ENCODE data around the gene ZBTB7C.

ZBTB7C gene

DNA sequence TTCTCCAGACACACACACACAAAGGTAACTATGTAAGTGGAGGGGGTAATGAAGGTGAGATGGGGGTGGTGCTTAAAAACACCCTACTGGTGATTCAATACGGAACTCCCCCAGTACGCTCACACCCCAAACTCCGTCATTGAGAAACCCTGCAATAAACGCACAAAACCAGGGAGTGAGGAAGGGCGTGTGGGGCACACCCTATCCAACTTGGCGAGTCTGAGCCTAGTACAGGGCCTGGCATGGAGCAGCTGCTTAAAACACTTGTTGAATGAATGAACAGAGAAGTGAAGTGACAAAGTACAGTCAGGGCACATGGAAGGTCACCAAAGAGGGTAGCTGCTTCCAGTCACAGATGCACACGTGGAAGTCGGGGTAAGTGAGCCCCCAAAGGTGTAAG lies 331.9 kb downstream of the ZBTB7C start:
- in situ Hi-C loops (cut with HindIII; ENCODE audit: low sequenced_read_pairs), result no loop called here
- no peak overlapping the region for H3K4me3 ChIP-seq (ENCODE audit: low read depth, low read length)
- no peak for DNase-seq (ENCODE audit: low read depth)
- TF ChIP-seq, protein P1, sequence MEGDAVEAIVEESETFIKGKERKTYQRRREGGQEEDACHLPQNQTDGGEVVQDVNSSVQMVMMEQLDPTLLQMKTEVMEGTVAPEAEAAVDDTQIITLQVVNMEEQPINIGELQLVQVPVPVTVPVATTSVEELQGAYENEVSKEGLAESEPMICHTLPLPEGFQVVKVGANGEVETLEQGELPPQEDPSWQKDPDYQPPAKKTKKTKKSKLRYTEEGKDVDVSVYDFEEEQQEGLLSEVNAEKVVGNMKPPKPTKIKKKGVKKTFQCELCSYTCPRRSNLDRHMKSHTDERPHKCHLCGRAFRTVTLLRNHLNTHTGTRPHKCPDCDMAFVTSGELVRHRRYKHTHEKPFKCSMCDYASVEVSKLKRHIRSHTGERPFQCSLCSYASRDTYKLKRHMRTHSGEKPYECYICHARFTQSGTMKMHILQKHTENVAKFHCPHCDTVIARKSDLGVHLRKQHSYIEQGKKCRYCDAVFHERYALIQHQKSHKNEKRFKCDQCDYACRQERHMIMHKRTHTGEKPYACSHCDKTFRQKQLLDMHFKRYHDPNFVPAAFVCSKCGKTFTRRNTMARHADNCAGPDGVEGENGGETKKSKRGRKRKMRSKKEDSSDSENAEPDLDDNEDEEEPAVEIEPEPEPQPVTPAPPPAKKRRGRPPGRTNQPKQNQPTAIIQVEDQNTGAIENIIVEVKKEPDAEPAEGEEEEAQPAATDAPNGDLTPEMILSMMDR (IDR thresholded peaks at IDR 0.05; ENCODE audit: low read depth, low read length, missing control alignments), result no peak

DNA sequence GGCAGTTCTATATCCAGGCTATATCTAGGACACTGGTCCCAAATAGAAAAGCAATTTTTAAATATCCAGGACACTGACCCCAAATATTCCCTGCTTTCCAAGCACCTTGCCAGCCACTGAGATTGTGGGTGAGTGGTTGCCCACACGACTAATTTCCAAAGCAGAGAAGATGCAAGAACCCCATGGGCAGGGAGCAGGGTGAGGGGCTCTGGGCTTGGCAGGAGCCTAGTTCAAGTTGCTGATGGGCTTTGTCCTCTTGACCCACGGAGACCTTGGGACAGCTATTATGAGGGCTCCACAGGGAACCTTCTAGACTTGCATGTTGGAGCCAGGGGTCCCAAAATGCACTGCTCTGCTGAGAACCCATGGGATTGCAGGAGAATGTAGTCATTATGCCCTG lies 332.7 kb downstream of the ZBTB7C start:
- H3K4me3 ChIP-seq (ENCODE audit: low read depth, low read length), result no peak overlapping the region
- in situ Hi-C loops (cut with HindIII; ENCODE audit: low sequenced_read_pairs), result no loop called here
- TF ChIP-seq, protein P1 (IDR thresholded peaks at IDR 0.05; ENCODE audit: low read depth, low read length, missing control alignments), result no peak
- DNase-seq (ENCODE audit: low read depth), result no peak

DNA sequence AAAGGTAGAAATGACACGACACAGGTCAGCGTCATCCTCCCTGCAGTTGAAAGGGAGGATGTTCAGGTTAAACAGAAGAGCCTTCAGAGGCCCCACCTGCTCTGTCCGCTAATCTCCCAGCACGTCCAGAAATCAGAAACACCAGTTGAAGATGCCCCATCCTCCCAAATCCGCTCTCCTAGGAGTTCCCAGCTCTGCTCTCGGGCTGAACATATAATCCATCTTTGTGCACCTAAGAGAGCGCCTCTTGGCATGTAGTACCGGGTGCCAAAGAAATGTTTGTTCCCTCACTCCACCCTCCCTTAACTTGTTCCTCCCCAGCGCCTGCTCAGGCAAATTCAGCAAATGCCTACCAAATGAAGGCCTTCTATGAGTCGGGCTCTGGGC lies 333.5 kb downstream of the ZBTB7C start:
- no peak for DNase-seq (ENCODE audit: low read depth)

DNA sequence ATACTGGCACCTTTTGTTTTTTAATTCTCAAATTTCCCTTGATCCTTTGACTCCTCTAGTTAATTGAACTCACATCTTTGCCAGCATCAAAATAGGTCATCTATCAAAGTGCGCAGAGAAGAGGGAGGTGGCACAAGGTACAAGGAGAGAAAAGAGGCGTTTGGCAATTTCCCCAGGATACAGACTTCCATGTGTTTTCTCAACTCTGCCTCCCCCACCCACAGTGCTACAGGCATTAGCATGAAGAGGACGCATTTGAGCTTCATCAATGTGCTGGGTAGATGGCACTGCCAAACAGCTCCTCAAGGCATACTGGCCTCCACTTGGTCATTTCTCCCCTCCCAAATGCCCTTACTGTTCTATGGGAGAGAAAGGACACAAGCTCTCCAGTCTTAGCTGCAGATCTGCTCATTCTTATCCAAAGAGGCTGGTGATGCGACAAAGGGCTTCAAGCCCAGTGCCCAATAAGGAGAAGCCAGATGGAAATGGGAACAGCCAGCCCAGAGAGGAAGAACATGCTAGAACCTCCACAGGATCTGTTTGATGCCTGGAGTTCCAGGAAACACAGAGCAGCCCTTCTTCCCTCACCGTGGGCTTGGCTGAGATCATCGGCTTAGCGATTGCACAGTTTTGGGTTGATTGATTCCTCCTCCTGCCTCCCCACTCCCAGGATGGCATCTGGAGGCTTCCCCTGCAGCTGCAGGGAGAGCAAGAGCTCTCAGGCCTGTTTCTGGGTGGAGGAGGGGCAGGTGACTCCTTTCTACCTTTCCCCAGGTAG lies 334.1 kb downstream of the ZBTB7C start:
- DNase-seq (ENCODE audit: low read depth), result no peak
- H3K4me3 ChIP-seq (ENCODE audit: low read depth, low read length), result no peak overlapping the region
- TF ChIP-seq, protein P1 (IDR thresholded peaks at IDR 0.05; ENCODE audit: low read depth, low read length, missing control alignments), result no peak
- in situ Hi-C loops (cut with HindIII; ENCODE audit: low sequenced_read_pairs), result no loop called here

More for the DNA sequence above, 333.5 kb downstream of the ZBTB7C start:
- TF ChIP-seq, protein P1 (IDR thresholded peaks at IDR 0.05; ENCODE audit: low read depth, low read length, missing control alignments), result no peak
- no peak overlapping the region for H3K4me3 ChIP-seq (ENCODE audit: low read depth, low read length)
- in situ Hi-C loops (cut with HindIII; ENCODE audit: low sequenced_read_pairs), result no loop called here

DNA sequence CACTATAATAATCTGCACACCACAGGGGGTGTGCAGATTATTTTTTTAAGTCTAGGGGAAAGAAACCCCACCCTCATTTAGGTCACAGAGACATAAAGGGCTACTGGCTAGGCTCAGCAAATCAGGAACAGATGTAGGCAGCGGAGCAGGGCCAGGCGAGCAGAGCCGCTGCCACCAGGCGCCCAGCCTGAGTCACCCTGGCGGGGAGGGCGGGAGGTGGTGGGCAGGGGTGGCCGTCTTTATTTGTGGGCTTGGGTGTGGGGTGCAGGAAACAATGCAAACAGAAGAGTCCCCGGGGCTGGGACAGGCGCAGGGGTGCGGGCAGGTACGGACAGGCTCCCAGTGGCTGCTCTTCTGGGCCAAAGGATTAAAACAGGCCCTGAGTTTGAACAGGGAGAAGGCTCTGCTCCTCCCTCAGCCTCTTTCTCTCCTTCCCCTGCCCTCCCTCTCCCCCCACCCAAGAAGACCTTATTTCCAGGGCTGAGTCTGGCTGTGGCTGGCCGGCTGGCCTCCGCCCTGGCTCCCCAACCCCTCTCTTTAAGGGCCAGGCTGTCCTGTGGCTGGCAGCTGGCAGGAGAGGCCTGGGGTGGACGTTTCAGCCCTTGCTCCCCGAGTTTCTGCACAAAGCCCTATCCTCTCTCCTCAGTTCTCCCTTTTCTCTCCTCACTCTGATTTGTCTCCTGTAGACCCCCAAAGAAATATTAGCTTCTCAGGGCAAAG lies 335.8 kb downstream of the ZBTB7C start:
- TF ChIP-seq, protein P1 (IDR thresholded peaks at IDR 0.05; ENCODE audit: low read depth, low read length, missing control alignments), result no peak
- in situ Hi-C loops (cut with HindIII; ENCODE audit: low sequenced_read_pairs), result no loop called here
- DNase-seq (ENCODE audit: low read depth), result no peak
- H3K4me3 ChIP-seq (ENCODE audit: low read depth, low read length), result no peak overlapping the region

DNA sequence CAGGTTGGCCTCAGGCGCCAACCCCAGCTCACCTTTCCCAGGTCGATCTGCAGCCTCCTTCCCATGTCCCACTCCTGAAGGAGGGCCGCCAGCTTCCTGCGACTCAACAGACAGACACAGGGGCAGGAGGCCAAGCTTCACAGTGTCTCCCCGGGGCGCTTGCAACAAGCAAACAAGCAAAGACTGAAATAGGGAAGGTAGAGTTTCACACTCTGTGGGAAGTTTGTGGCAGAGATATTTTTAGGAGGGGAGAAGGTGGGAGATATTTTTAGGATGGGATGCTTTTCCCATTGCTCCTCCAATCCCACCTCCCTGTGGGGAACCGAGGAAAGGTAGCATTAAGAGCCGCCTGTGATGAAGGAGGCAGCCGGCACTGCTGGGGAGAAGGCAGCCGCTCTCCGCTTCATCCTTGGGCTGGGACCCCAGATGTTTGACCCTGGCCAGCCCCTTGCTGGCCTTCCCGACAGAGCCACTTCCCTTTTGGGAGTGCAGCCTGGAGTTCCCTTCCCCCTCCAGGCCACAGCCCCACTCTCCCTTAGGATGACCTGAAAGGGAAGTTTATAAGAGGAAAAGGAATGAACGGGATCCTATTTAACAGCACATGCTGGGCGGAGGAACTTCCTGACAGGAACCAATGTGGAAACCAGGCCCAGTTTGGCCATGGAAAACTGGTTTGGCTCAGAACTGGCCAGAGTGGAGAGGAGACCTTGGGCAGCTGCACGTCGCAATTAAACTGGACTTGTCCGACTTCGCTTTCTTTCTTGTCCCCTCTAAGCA lies 336.6 kb downstream of the ZBTB7C start:
- DNase-seq (ENCODE audit: low read depth), result no peak
- H3K4me3 ChIP-seq (ENCODE audit: low read depth, low read length), result no peak overlapping the region
- in situ Hi-C loops (cut with HindIII; ENCODE audit: low sequenced_read_pairs), result no loop called here
- TF ChIP-seq, protein P1 (IDR thresholded peaks at IDR 0.05; ENCODE audit: low read depth, low read length, missing control alignments), result no peak
